K562 (cell line): ENCODE data around the gene PDZK1IP1. TPM values are rescaled to one million over a fixed set of nuclear protein-coding genes. Genes with fewer than 3 reads are reported as not detected.

Experiments
- ATAC-seq: fragments of 200-7000 bp; cut with Tn5 transposase; 3 replicates; pipeline ENCODE4 v1.9.1; 2020; ENCODE audit warnings: moderate library complexity
- BruUV-seq: library from RNA; stranded (reverse); fragments of 400-500 nt; replicated peaks from 2 replicates; lab custom pipeline; 2021; lab: Mats Ljungman, UMichigan
- CTCF ChIA-PET: fragments of 300-600 bp; formaldehyde crosslinking; extraction: SDS; loops from one replicate; lab custom pipeline; 2021; ENCODE audit warnings: low intra/inter-chr PET ratio; lab: Yijun Ruan, JAX
- POLR2A ChIA-PET: fragments of 300-600, 350-650 bp; sonication (Branson Sonifier 250); formaldehyde crosslinking; extraction: SDS; loops from one replicate; lab custom pipeline; 2021; ENCODE audit warnings: antibody characterized with exemption, inconsistent platforms; lab: Yijun Ruan, JAX
- DNase-seq, 4 experiments: peaks; one replicate each; pipeline versions ENCODE4 v3.0.0 to v3.0.0-alpha.2; 2011 to 2018; ENCODE audit warnings: low spot score in 3 of 4, mixed read lengths in 3 of 4; ENCODE audit errors: extremely low read depth in 1 of 4
- FAIRE-seq: peaks from 2 replicates; lab custom pipeline; 2011; peaks lifted over from hg19 to GRCh38; lab: Jason Lieb, UNC
- H2AFZ ChIP-seq: 2 replicates; pipeline ENCODE4 v1.6.0; 2011; ENCODE audit warnings: low read depth, low read length, control low read depth, inconsistent platforms
- H3K27ac ChIP-seq: fragments of 200-600 bp; 3 replicates; pipeline ENCODE4 v1.8.0; 2011; ENCODE audit warnings: low read depth, mild to moderate bottlenecking, control low read depth, inconsistent platforms, low read length, moderate library complexity, mixed read lengths; ENCODE audit errors: extremely low read depth
- H3K27me3 ChIP-seq, 2 experiments: fragments of 300-600 bp in 1 of 2; 2 replicates in 1 of 2; 3 replicates in 1 of 2; pipeline versions ENCODE4 v1.6.0 to v1.8.0; 2011; ENCODE audit warnings: inconsistent platforms in 2 of 2, low read length in 2 of 2, mild to moderate bottlenecking in 1 of 2, mixed read lengths in 1 of 2, moderate library complexity in 1 of 2; ENCODE audit not compliant: control insufficient read depth in 2 of 2, insufficient read depth in 2 of 2
- H3K36me3 ChIP-seq: fragments of 300-600 bp; 3 replicates; pipeline ENCODE4 v1.8.0; 2011; ENCODE audit warnings: mild to moderate bottlenecking, low read length, inconsistent platforms; ENCODE audit not compliant: control insufficient read depth, insufficient read depth
- H3K4me1 ChIP-seq, 2 experiments: fragments of 200-600 bp in 1 of 2; replicated peaks in 1 of 2; 2 replicates in 1 of 2; 3 replicates in 1 of 2; pipeline versions ENCODE4 v1.5.1 to v1.8.0; 2011; ENCODE audit warnings: inconsistent platforms in 2 of 2, low read length in 2 of 2, mild to moderate bottlenecking in 1 of 2, mixed read lengths in 1 of 2, moderate library complexity in 1 of 2; ENCODE audit not compliant: control insufficient read depth in 2 of 2, insufficient read depth in 2 of 2
- H3K4me2 ChIP-seq: 2 replicates; pipeline ENCODE4 v1.6.1; 2011; ENCODE audit warnings: low read length, control low read depth, inconsistent platforms, mixed read lengths; ENCODE audit not compliant: insufficient read depth
- H3K4me3 ChIP-seq: fragments of 200-600 bp; sonication (generic), shearing (Covaris generic); 2 replicates; pipeline ENCODE4 v1.5.1; 2016; ENCODE audit warnings: control low read depth, inconsistent platforms
- H3K79me2 ChIP-seq: fragments of 200-600 bp; 3 replicates; pipeline ENCODE4 v1.8.0; 2011; ENCODE audit warnings: low read length, inconsistent platforms; ENCODE audit not compliant: control insufficient read depth, insufficient read depth
- H3K9ac ChIP-seq, 2 experiments: 2 replicates each; pipeline versions ENCODE4 v1.6.0 to v1.6.1; 2011; ENCODE audit warnings: low read depth in 2 of 2, low read length in 2 of 2, control low read depth in 1 of 2, inconsistent platforms in 1 of 2, mild to moderate bottlenecking in 1 of 2, mixed read lengths in 1 of 2; ENCODE audit not compliant: insufficient read depth in 1 of 2
- H3K9me1 ChIP-seq: one replicate; pipeline ENCODE4 v1.6.0; 2011; ENCODE audit warnings: inconsistent platforms, mild to moderate bottlenecking, low read length, moderate library complexity; ENCODE audit not compliant: control insufficient read depth, insufficient read depth
- H3K9me3 ChIP-seq: replicated peaks from 2 replicates; pipeline ENCODE4 v1.5.1; 2011; ENCODE audit warnings: low read depth, low read length, inconsistent platforms; ENCODE audit not compliant: control insufficient read depth, insufficient read depth
- H4K20me1 ChIP-seq: replicated peaks from 2 replicates; pipeline ENCODE4 v1.6.1; 2011; ENCODE audit warnings: low read length, inconsistent platforms, mixed read lengths; ENCODE audit not compliant: control insufficient read depth, insufficient read depth
- ARID1B ChIP-seq: fragments of 450-650 bp; IDR thresholded peaks from 2 replicates; pipeline ENCODE4 v1.6.1; 2016; ENCODE audit warnings: antibody characterized with exemption, mild to moderate bottlenecking, inconsistent platforms
- CBX1 ChIP-seq: sonication (generic); IDR thresholded peaks from 2 replicates; pipeline ENCODE4 v1.6.1; 2016; ENCODE audit warnings: antibody characterized with exemption, low read depth, mild to moderate bottlenecking
- FOXA3 ChIP-seq, 2 experiments: fragments of 450-650 bp in 1 of 2; sonication (generic) in 1 of 2; formaldehyde crosslinking; IDR thresholded peaks in 1 of 2; conservative IDR thresholded peaks in 1 of 2; 2 replicates each; pipeline versions ENCODE4 v1.4.0 to v1.8.0; 2020 to 2022; ENCODE audit warnings: mild to moderate bottlenecking in 2 of 2, missing genetic modification reagents in 1 of 2
- GABPA ChIP-seq: fragments of 200-800 bp; sonication (Bioruptor generic); conservative IDR thresholded peaks from 2 replicates; pipeline ENCODE4 v1.6.1; 2016; ENCODE audit warnings: low read depth, missing genetic modification characterization, missing compliant biosample characterization
- HDAC1 ChIP-seq, 2 experiments: fragments of 450-650 bp; IDR thresholded peaks; 2 replicates each; pipeline ENCODE4 v1.6.1; 2016 to 2017; ENCODE audit warnings: inconsistent platforms in 1 of 2, mild to moderate bottlenecking in 1 of 2, moderate library complexity in 1 of 2
- HOXB6 ChIP-seq: fragments of 250-450 bp; sonication (Bioruptor Pico); IDR thresholded peaks from 2 replicates; pipeline ENCODE4 v1.5.1; 2022; ENCODE audit warnings: mild to moderate bottlenecking, borderline replicate concordance
- L3MBTL2 ChIP-seq: fragments of 450-650 bp; IDR thresholded peaks from 2 replicates; pipeline ENCODE4 v1.6.1; 2016; ENCODE audit warnings: mild to moderate bottlenecking, moderate library complexity
- NR3C1 ChIP-seq: sonication (generic); formaldehyde crosslinking; IDR thresholded peaks from 2 replicates; pipeline ENCODE4 v1.8.1; 2022; ENCODE audit warnings: missing genetic modification reagents
- PHF20 ChIP-seq: fragments of 450-650 bp; IDR thresholded peaks from 2 replicates; pipeline ENCODE4 v1.6.1; 2018; ENCODE audit not compliant: partially characterized antibody
- SMARCA5 ChIP-seq: fragments of 450-650 bp; IDR thresholded peaks from 2 replicates; pipeline ENCODE4 v1.6.1; 2016
- SRF ChIP-seq, 2 experiments: fragments of 250-450, 450-650 bp in 1 of 2; sonication (Bioruptor Pico) in 1 of 2; sonication (generic) in 1 of 2; formaldehyde crosslinking; IDR thresholded peaks; 2 replicates each; pipeline versions ENCODE4 v1.5.0 to v1.5.1; 2020 to 2022; ENCODE audit warnings: mild to moderate bottlenecking in 1 of 2, missing genetic modification reagents in 1 of 2
- TCF3 ChIP-seq: sonication (generic); formaldehyde crosslinking; IDR thresholded peaks from 2 replicates; pipeline ENCODE4 v1.4.0; 2020; ENCODE audit warnings: mild to moderate bottlenecking, missing genetic modification reagents
- TFAP4 ChIP-seq: sonication (generic); formaldehyde crosslinking; IDR thresholded peaks from 2 replicates; pipeline ENCODE4 v1.8.0; 2022; ENCODE audit warnings: missing genetic modification reagents, mild to moderate bottlenecking, moderate library complexity, borderline replicate concordance
- THAP7 ChIP-seq: fragments of 250-450 bp; sonication (Bioruptor Pico); IDR thresholded peaks from 2 replicates; pipeline ENCODE4 v1.5.0; 2021
- VEZF1 ChIP-seq: fragments of 200-800 bp; sonication (Bioruptor generic); IDR thresholded peaks from 2 replicates; pipeline ENCODE4 v1.6.1; 2017; ENCODE audit warnings: missing genetic modification characterization, missing compliant biosample characterization
- ZBTB49 ChIP-seq: sonication (generic); formaldehyde crosslinking; IDR thresholded peaks from 2 replicates; pipeline ENCODE4 v1.8.0; 2022; ENCODE audit warnings: missing genetic modification reagents, mild to moderate bottlenecking, borderline replicate concordance
- WGBS: fragments of 100-300 bp; shearing (Covaris generic); methylation state at CpG from one replicate; pipeline ENCODE4 v1.1.6; 2016; ENCODE audit warnings: low coverage, mixed read lengths; ENCODE audit not compliant: insufficient coverage; ENCODE audit errors: missing lambda C conversion rate; 5-methylcytosine and 5-hydroxymethylcytosine counted together
- in situ Hi-C: fragments of 300-500 bp; cut with MboI; formaldehyde crosslinking; loops from 4 replicates; pipeline ENCODE4 v1.15.0; 2018; ENCODE audit warnings: inconsistent platforms, mixed read lengths
- intact Hi-C: fragments of 100-400 bp; cut with micrococcal nuclease; formaldehyde crosslinking; loops from 2 replicates; pipeline ENCODE4 v1.14.2; 2022
- polyA plus RNA-seq, 8 experiments: library from polyadenylated mRNA; depleted of rRNA in 4 of 8; stranded (reverse) in 5 of 8; unstranded in 3 of 8; fragments of >200 nt; fragmentation: Nextera tagmentation in 2 of 8; fragmentation: Illumina TruSeq in 1 of 8; extraction: Ambion mirVana in 2 of 8; extraction: Trizol in 1 of 8; gene quantifications; 2 replicates each; pipeline versions ENCODE4 v1.2.1 to v1.2.3, GENCODE V29; 2011 to 2014; ENCODE audit warnings: inconsistent platforms in 1 of 8, missing spikeins in 1 of 8
- total RNA-seq, 7 experiments: library from RNA; depleted of rRNA in 6 of 7; stranded (reverse); fragments of >200 nt in 6 of 7; fragmentation: Illumina TruSeq in 2 of 7; extraction: Trizol in 2 of 7; gene quantifications; 2 replicates each; pipeline versions ENCODE4 v1.2.1 to v1.2.3, GENCODE V29; 2011 to 2021; ENCODE audit warnings: low replicate concordance in 1 of 7

PDZK1IP1 gene
- total and polyA plus RNA-seq, 9 of the 15 experiments (the other 6 are each of a cell fraction or from before 2014, with no cell fraction given), result 0.17 to 0.68 (median 0.53) TPM; not detected in 2

- Histone ChIP-seq H3K79me2 (peaks cover 4% of the 10 kb centered on the region; the same call in 1 of the 3 replicates), H3K9ac (no peak overlapping the region), H2AFZ (no peak overlapping the region), H3K4me1 (peaks cover 45 to 48% of the 10 kb centered on the region in 2 experiments), H3K4me3 (no peak overlapping the region), H3K27ac (no peak overlapping the region), H3K4me2 (no peak overlapping the region), H4K20me1 (no peaks in the 10 kb centered on the region), H3K27me3 (no peaks in the 10 kb centered on the region), H3K36me3 (peaks cover 24% of the 10 kb centered on the region), H3K9me3 (no peaks in the 10 kb centered on the region), H3K9me1 (peaks cover 5% of the 10 kb centered on the region)
- ATAC-seq (no peak), FAIRE-seq (no peak), DNase-seq (no peak)
- 84% methylated on average over 3 of the region's 3 CpGs for WGBS
- in situ Hi-C loops, result no loop called here
- POLR2A ChIA-PET, result interaction anchor here (0.6 to 7.7 kb wide), 7 partner anchors 10 to 52 kb away, joined by 3 to 80 read pairs (median 4); no protein-coding TSS in a partner anchor
- intact Hi-C loops, result no loop called here
- CTCF ChIA-PET, result no interaction called here
- no TSS peak for BruUV-seq
- TF ChIP-seq FOXA3 (CRISPR knock-in tag; conservative IDR thresholded peaks at IDR 0.05 in 1 of 2, IDR thresholded peaks at IDR 0.05 in 1 of 2) (no peak), VEZF1 (CRISPR knock-in tag) (no peak), THAP7 (no peak), L3MBTL2 (no peak), ZBTB49 (CRISPR knock-in tag) (no peak), NR3C1 (no peak), SMARCA5 (peak; percentile 94), SRF (CRISPR knock-in tag; IDR thresholded peaks at IDR 0.05) (no peak), PHF20 (no peak), HOXB6 (CRISPR knock-in tag) (no peak), TCF3 (no peak), GABPA (tag) (no peak), TFAP4 (CRISPR knock-in tag) (no peak), HDAC1 (IDR thresholded peaks at IDR 0.05) (no peak), ARID1B (no peak), CBX1 (peak; percentile 86; the same call in 1 of the 2 replicates)
Observed at GRCh38 chr1:47209725-47210325, 20.0 kb upstream of the PDZK1IP1 start.
